Body of pancreas (tissue), 4 donors: ENCODE measurements around the gene PLCB1.

Source experiments
- POLR2A ChIP-seq, 3 donors: fragments of 450-650 bp; IDR thresholded peaks; one replicate each; pipeline ENCODE4 v1.6.1; 2016; ENCODE audit warnings: antibody characterized with exemption in 3 of 3, mild to moderate bottlenecking in 2 of 3
- TF ChIP-seq, protein P1 (sequence below), 7 experiments: fragments of 450-650 bp in 4 of 7; fragments of 200-600 bp in 3 of 7; sonication (generic) in 3 of 7; IDR thresholded peaks; one replicate each; pipeline ENCODE4 v1.5.1; 2016 to 2019; ENCODE audit warnings: antibody characterized with exemption in 7 of 7

GRCh38 chr20:8735014-8735413 lies 602.9 kb downstream of the PLCB1 start:
- TF ChIP-seq, protein P1, sequence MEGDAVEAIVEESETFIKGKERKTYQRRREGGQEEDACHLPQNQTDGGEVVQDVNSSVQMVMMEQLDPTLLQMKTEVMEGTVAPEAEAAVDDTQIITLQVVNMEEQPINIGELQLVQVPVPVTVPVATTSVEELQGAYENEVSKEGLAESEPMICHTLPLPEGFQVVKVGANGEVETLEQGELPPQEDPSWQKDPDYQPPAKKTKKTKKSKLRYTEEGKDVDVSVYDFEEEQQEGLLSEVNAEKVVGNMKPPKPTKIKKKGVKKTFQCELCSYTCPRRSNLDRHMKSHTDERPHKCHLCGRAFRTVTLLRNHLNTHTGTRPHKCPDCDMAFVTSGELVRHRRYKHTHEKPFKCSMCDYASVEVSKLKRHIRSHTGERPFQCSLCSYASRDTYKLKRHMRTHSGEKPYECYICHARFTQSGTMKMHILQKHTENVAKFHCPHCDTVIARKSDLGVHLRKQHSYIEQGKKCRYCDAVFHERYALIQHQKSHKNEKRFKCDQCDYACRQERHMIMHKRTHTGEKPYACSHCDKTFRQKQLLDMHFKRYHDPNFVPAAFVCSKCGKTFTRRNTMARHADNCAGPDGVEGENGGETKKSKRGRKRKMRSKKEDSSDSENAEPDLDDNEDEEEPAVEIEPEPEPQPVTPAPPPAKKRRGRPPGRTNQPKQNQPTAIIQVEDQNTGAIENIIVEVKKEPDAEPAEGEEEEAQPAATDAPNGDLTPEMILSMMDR (IDR thresholded peaks at IDR 0.05), result no peak
- TF ChIP-seq POLR2A (IDR thresholded peaks at IDR 0.05), result no peak
